GM12892 (cell line): Measurements from ENCODE around the gene PLVAP.

Source experiments
- POLR2A ChIP-seq: IDR thresholded peaks from 2 replicates; pipeline ENCODE4 v1.6.1; 2011; ENCODE audit warnings: low read depth, low read length, control low read depth
- POLR2AphosphoS5 ChIP-seq: IDR thresholded peaks from 2 replicates; pipeline ENCODE4 v1.6.1; 2011; ENCODE audit warnings: low read depth, low read length, control low read depth
- TAF1 ChIP-seq: IDR thresholded peaks from 2 replicates; pipeline ENCODE4 v1.6.1; 2011; ENCODE audit warnings: low read depth, mild to moderate bottlenecking, control low read depth, low read length, borderline replicate concordance

GRCh38 chr19:17322854-17323253, 54.3 kb downstream of the PLVAP start:
- TF ChIP-seq POLR2AphosphoS5 (no peak), POLR2A (no peak), TAF1 (no peak)
